GM12878 (cell line): ENCODE results near the gene PLXNA4. TPM values are rescaled to one million over a fixed set of nuclear protein-coding genes. Genes with fewer than 3 reads are reported as not detected.

ENCODE experiments used
- ATAC-seq: fragments of 200-7000 bp; cut with Tn5 transposase; 3 replicates; pipeline ENCODE4 v1.9.1; 2020; ENCODE audit warnings: mild to moderate bottlenecking, moderate library complexity
- BruUV-seq: library from RNA; stranded (reverse); fragments of 400-500 nt; replicated peaks from 2 replicates; lab custom pipeline; 2021; lab: Mats Ljungman, UMichigan
- CTCF ChIA-PET: fragments of 300-600 bp; sonication (Branson Sonifier 250); formaldehyde crosslinking; extraction: SDS; loops from one replicate; lab custom pipeline; 2021; ENCODE audit warnings: inconsistent platforms; lab: Yijun Ruan, JAX
- POLR2A ChIA-PET: fragments of 350-600 bp; formaldehyde crosslinking; extraction: SDS; loops from one replicate; lab custom pipeline; 2021; ENCODE audit warnings: inconsistent platforms; lab: Charles Lee
- RAD21 ChIA-PET: fragments of 300-600 bp; sonication (Branson Sonifier 250); formaldehyde crosslinking; loops from one replicate; lab custom pipeline; 2023; ENCODE audit warnings: antibody characterized with exemption; ENCODE audit not compliant: unreplicated experiment; lab: Charles Lee
- SMC1A ChIA-PET: fragments of 300-600 bp; sonication (Branson Sonifier 250); formaldehyde crosslinking; loops from one replicate; lab custom pipeline; 2023; ENCODE audit not compliant: unreplicated experiment, uncharacterized antibody; lab: Charles Lee
- DNase-seq: peaks from one replicate; pipeline ENCODE4 v3.0.0-alpha.2; 2011; ENCODE audit warnings: low read depth, low spot score
- FAIRE-seq: peaks from 3 replicates; lab custom pipeline; 2011; peaks lifted over from hg19 to GRCh38; lab: Jason Lieb, UNC
- H2AFZ ChIP-seq: 2 replicates; pipeline ENCODE4 v1.6.0; 2011; ENCODE audit warnings: low read depth, low read length, control low read depth; ENCODE audit not compliant: control insufficient read depth
- H3K27ac ChIP-seq: 2 replicates; pipeline ENCODE4 v1.5.1; 2011; ENCODE audit warnings: control low read depth; ENCODE audit not compliant: control insufficient read depth, insufficient read depth
- H3K27me3 ChIP-seq, 2 experiments: replicated peaks in 1 of 2; 2 replicates each; pipeline versions ENCODE4 v1.6.0 to v1.6.1; 2011; ENCODE audit warnings: low read length in 1 of 2; ENCODE audit not compliant: control insufficient read depth in 2 of 2, insufficient read depth in 2 of 2
- H3K36me3 ChIP-seq, 2 experiments: 2 replicates each; pipeline ENCODE4 v1.5.1; 2011; ENCODE audit warnings: low read length in 1 of 2; ENCODE audit not compliant: control insufficient read depth in 2 of 2, insufficient read depth in 2 of 2
- H3K4me1 ChIP-seq: 2 replicates; pipeline ENCODE4 v1.6.1; 2011; ENCODE audit warnings: mild to moderate bottlenecking, low read length, moderate library complexity, mixed read lengths; ENCODE audit not compliant: control insufficient read depth, insufficient read depth
- H3K4me2 ChIP-seq: 2 replicates; pipeline ENCODE4 v1.6.0; 2011; ENCODE audit warnings: control low read depth; ENCODE audit not compliant: control insufficient read depth, insufficient read depth
- H3K4me3 ChIP-seq: fragments of 200-600 bp; sonication (generic); 2 replicates; pipeline ENCODE4 v1.5.1; 2016
- H3K79me2 ChIP-seq: 2 replicates; pipeline ENCODE4 v1.6.0; 2011; ENCODE audit warnings: low read length; ENCODE audit not compliant: control insufficient read depth, insufficient read depth
- H3K9ac ChIP-seq: 2 replicates; pipeline ENCODE4 v1.8.0; 2011; ENCODE audit warnings: low read length, control low read depth, mixed read lengths; ENCODE audit not compliant: control insufficient read depth, insufficient read depth
- H3K9me3 ChIP-seq: replicated peaks from 3 replicates; pipeline ENCODE4 v1.5.1; 2011; ENCODE audit warnings: mild to moderate bottlenecking, low read length; ENCODE audit not compliant: control insufficient read depth, insufficient read depth
- H4K20me1 ChIP-seq: 2 replicates; pipeline ENCODE4 v1.6.0; 2011; ENCODE audit not compliant: control insufficient read depth, insufficient read depth
- ATF2 ChIP-seq: IDR thresholded peaks from 2 replicates; pipeline ENCODE4 v1.6.1; 2012; ENCODE audit warnings: low read length, inconsistent platforms
- BACH1 ChIP-seq: fragments of 450-650 bp; IDR thresholded peaks from 2 replicates; pipeline ENCODE4 v1.6.1; 2017; ENCODE audit warnings: mild to moderate bottlenecking, borderline replicate concordance
- IKZF2 ChIP-seq, 2 experiments: fragments of 450-650 bp; IDR thresholded peaks; 2 replicates each; pipeline ENCODE4 v1.6.1; 2017; ENCODE audit warnings: mild to moderate bottlenecking in 2 of 2, moderate library complexity in 2 of 2
- SKIL ChIP-seq: fragments of 450-650 bp; IDR thresholded peaks from 2 replicates; pipeline ENCODE4 v1.6.1; 2017; ENCODE audit warnings: mild to moderate bottlenecking, low read depth, inconsistent platforms; ENCODE audit not compliant: poor library complexity, severe bottlenecking
- SMARCA5 ChIP-seq: fragments of 450-650 bp; IDR thresholded peaks from 2 replicates; pipeline ENCODE4 v1.6.1; 2017; ENCODE audit warnings: mild to moderate bottlenecking
- SP1 ChIP-seq: IDR thresholded peaks from one replicate; pipeline ENCODE4 v1.6.1; 2011; ENCODE audit warnings: low read depth, low read length
- SREBF2 ChIP-seq: IDR thresholded peaks from 2 replicates; pipeline ENCODE4 v1.6.1; 2012; ENCODE audit warnings: mild to moderate bottlenecking, low read length
- TCF7 ChIP-seq: IDR thresholded peaks from 2 replicates; pipeline ENCODE4 v1.6.1; 2014; ENCODE audit warnings: antibody characterized with exemption, borderline replicate concordance
- WGBS: methylation state at CpG from one replicate; pipeline ENCODE4 v1.1.6; 2016; ENCODE audit warnings: low lambda C conversion rate; ENCODE audit not compliant: insufficient replicate concordance, insufficient coverage; ENCODE audit errors: missing lambda C conversion rate; 5-methylcytosine and 5-hydroxymethylcytosine counted together
- in situ Hi-C: fragments of 300-500 bp; cut with MboI; formaldehyde crosslinking; loops from 9 replicates; pipeline ENCODE4 v1.14.3; 2018; ENCODE audit warnings: mixed read lengths
- intact Hi-C: fragments of 100-400 bp; cut with micrococcal nuclease; formaldehyde crosslinking; loops from one replicate; pipeline ENCODE4 v1.14.2; 2022; ENCODE audit not compliant: unreplicated experiment
- polyA plus RNA-seq, 11 experiments: library from polyadenylated mRNA; depleted of rRNA in 4 of 11; unstranded in 6 of 11; stranded (reverse) in 5 of 11; fragments of >200 nt; fragmentation: Nextera tagmentation in 4 of 11; fragmentation: Illumina TruSeq in 1 of 11; extraction: Ambion mirVana in 4 of 11; extraction: Trizol in 1 of 11; gene quantifications; 1 replicate in 1 of 11; 2 replicates in 10 of 11; pipeline versions ENCODE4 v1.2.1 to v1.2.3, GENCODE V29; 2011 to 2016; ENCODE audit warnings: inconsistent platforms in 2 of 11, missing spikeins in 2 of 11, low read depth in 1 of 11
- total RNA-seq, 4 experiments: library from RNA; depleted of rRNA in 3 of 4; stranded (reverse); fragments of >200 nt in 3 of 4; fragmentation: Illumina TruSeq in 1 of 4; extraction: Trizol in 1 of 4; gene quantifications; 2 replicates each; pipeline versions ENCODE4 v1.2.1 to v1.2.3, GENCODE V29; 2013 to 2021

The PLXNA4 gene
- total and polyA plus RNA-seq, 10 of the 15 experiments (the other 5 are each of a cell fraction or from before 2014, with no cell fraction given) = 0.03 TPM; not detected in 9

DNA sequence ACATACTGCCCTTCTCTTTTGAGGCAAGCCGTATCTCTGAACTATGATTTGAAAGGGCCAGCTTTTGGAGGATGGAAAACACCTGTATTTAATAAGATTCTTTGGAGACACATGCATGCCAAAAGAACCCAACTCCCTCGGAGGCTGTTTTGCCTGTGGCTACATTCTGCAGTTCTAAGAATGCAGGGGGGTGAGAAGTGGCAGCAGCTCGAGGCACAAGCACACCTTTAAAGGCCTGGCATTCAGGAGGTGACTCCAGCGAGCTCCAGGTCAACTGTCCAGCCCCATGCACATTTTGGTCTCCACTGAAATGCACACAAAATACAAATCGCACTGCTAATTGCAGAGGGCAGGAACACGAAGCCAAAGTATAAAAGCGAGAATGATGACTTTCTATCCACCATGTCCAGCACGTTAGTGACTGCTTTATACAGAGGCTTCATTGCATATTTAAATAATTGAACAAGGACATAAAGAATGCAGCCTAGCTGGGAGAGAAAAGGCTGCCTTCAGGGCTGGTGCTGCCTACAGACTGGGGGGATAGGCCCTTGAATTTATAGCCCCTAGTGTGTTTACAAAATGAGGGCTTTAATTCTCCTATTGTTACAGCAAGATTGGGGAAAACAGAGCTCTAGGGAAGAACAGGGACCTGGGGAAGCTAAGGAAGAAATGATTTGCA lies 359.3 kb downstream of the PLXNA4 start:
- ChIA-PET RAD21 (no interaction called here), POLR2A (interaction anchor here (0.6 kb wide), 1 partner anchor 1051 kb away, joined by 3 read pairs; no protein-coding TSS in a partner anchor), CTCF (no interaction called here), SMC1A (no interaction called here)
- no peaks in the 10 kb centered on the region for H3K4me1 ChIP-seq
- H3K9ac ChIP-seq = no peak overlapping the region
- H3K4me2 ChIP-seq = no peak overlapping the region
- DNase-seq (no peak), FAIRE-seq (no peak), ATAC-seq (no peak)
- no peaks in the 10 kb centered on the region for H3K79me2 ChIP-seq
- no peak overlapping the region for H3K27ac ChIP-seq
- peaks cover 0 to 2% of the 10 kb centered on the region in 2 experiments; a peak in 1 of 4 replicates for H3K27me3 ChIP-seq
- H4K20me1 ChIP-seq = no peaks in the 10 kb centered on the region
- no peak overlapping the region for H3K4me3 ChIP-seq
- in situ Hi-C loops (no loop called here), intact Hi-C loops (no loop called here)
- no peak for TF ChIP-seq SMARCA5
- no peak for TF ChIP-seq SKIL
- TF ChIP-seq ATF2 = no peak
- TF ChIP-seq BACH1 = no peak
- TF ChIP-seq SREBF2 = no peak
- TF ChIP-seq IKZF2 (IDR thresholded peaks at IDR 0.05) = no peak
- no peak for TF ChIP-seq TCF7
- no peak for TF ChIP-seq SP1
- no TSS peak for BruUV-seq
- WGBS = 18% methylated on average over 8 of the region's 8 CpGs
- H3K9me3 ChIP-seq = no peaks in the 10 kb centered on the region
- H3K36me3 ChIP-seq = no peaks in the 10 kb centered on the region
- H2AFZ ChIP-seq = no peak overlapping the region
